HG02973 (cell line): ENCODE data around the gene EIF3A.
"Not testable (repeated sequence)": the region's sequence is repeated elsewhere in the genome, so short reads cannot be mapped to it uniquely, and the experiment has no call there.

Experiments
- ATAC-seq: cut with Tn5 transposase; IDR thresholded peaks from one replicate; pipeline ENCODE4 v1.9.1; 2021; ENCODE audit warnings: moderate library complexity; ENCODE audit not compliant: unreplicated experiment

Gene EIF3A

DNA sequence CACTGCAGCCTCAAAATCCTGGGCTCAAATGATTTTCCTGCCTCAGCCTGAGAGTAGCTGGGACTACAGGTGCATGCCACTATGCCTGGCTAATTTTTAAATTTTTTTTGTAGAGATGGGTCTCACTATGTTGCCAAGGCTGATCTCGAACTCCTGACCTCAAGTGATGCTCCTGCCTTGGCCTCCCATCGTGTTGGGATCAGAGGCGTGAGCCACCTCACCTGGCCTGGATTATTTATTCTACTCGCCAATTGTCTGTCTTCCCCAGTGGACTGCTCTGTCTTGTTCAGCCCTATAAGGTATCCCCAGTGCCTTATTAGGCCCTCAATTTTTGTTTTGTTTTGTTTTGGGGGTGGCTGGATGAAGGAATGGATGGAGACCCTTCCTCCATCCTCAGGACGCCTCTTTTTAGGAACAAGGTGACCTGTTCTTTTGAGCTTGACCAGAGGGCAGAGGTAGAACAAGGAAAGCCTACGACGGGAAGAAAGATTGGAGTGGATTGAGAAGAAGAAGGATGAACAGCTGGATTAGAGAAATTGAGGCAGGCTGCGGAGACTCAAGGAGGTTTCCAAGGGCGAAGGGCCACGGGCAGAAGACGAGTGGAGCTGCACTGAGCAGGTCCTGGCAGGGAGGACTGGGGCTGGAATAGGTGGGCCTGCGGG is 22.8 kb upstream of the EIF3A start:
- ATAC-seq, result no peak

DNA sequence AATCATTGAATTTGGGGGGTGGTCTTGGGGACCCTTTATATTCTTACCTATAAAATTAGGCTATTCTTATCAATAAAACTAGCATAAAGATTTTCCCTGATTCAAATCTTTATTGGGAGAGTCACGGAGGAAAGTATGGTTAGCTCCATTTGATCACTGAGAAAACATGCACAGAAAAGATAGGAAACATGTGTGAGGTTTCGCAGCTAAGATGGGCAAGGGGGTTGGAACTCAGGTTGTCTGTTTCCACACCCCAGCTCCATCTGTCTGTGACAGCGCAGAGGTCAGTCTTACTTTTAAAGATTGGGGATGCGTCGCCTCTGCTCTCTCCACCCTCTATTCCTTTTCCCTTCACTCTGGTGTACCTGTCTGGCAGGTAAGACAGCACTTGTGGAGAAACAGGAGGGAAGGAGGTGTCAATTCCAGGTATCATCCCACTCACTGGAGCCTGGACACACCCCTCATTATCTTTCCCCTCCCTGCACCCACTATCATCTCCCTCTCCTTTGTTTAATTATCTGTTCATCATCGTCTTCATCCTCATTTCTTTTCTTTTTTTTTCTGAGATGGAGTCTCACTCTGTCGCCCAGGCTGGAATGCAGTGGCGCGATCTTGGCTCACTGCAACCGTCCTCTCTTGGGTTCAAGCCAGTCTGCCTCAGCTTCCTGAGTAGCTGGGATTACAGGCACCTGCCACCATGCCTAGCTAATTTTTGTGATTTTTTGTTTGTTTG is 20.9 kb upstream of the EIF3A start:
- ATAC-seq, result no peak

- ATAC-seq, result no peak
Measured at GRCh38 chr10:119100434-119101238, 20.0 kb upstream of the EIF3A start.

GRCh38 chr10:119098576-119098975 is 18.0 kb upstream of the EIF3A start:
- ATAC-seq, result no peak

DNA sequence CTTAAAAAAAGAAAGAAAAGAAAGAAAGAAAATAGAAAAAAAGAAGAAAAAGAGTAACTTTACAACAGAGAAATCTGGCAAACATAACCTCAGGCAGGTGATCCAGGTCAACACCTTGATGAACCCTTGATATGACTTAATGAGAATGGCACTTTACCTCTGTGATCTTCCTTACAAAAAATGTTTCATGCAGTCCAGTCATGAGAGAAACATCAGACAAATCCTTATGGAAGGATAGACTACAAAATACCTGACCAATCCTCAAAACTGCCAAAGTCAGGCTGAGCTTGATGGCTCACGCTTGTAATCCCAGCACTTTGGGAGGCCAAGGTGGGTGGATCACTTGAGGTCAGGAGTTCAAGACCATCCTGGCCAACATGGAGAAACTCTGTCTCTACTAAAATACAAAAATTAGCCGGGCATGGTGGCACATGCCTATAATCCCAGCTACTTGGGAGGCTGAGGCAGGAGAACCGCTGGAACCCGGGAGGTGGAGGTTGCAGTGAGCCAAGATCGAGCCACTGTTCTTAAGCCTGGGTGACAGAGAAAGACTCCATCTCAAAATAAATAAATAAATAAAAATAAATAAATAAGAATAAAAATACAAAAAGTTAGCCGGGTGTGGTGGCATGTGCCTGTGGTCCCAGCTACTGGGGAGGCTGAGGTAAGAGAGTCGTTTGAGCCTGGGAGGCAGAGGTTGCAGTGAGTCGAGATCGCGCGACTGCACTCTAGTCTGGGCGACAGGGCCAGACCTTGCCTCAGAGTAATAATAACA is 16.2 kb upstream of the EIF3A start:
- ATAC-seq, result not testable (repeated sequence)

GRCh38 chr10:119095640-119096039 is 15.0 kb upstream of the EIF3A start:
- no peak for ATAC-seq

DNA sequence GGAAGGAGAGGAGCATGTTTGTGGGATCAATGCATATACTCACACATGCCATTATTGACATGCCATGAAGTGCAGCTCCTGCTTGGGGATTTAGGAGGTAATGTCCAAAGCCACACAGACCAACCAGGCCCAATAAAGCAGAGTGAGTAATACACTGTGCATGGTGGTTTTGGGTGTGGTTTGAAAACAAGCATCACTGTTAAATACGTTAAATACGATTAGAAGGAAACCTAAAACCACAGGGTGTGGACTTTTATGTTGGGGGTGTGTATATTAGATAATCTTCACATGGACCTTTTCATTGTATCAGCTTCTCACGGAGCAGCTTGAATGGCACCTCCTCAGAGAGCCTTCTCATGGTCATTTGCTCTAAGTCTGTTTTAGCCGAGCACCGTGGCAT is 10.4 kb upstream of the EIF3A start:
- ATAC-seq, result no peak

GRCh38 chr10:119090026-119090795 is 9.6 kb upstream of the EIF3A start:
- no peak for ATAC-seq

DNA sequence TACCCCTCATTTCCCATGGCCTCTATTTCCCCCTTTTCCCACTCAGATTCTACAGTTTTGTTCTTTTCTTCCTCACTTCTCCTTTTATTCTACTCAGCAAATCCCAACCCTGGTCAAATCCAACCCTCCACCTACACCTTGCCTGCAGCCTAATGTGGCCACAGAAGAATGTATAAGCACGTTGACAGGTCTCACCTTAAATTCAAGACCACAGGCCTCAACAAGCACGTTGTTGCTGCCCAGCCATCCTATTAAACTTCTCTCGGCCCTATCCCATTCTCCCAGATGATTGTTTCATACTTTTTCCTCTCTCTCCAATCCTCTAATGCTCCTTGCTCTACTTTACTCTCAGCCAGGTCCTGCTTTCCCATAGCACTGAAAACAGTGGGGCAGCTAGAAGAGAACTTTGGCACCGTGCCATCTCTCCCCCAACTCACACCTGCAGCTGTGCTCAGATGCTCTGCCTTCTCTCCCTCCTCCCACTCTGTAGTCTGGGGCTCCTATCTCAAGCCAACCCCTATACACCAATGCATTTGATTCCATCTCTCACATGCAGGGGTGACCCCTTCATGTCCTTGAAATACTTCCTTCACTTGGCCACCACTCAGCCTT is 6.8 kb upstream of the EIF3A start:
- no peak for ATAC-seq

DNA sequence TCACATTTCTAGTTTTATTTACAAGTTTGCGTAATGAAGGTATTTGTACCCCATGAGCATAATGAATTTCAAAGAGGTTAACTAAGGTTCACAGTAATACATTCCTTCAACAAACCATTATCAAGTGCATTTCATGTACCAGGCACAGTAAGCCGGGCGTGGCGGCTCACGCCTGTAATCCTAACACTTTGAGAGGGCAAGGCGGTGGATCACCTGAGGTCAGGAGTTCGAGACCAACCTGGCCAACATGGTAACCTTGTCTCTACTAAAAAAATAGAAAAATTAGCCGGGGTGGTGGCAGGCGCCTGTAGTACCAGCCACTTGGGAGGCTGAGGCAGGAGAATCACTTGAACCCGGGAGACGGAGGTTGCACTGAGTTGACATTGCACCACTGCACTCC is 4.3 kb upstream of the EIF3A start:
- no peak for ATAC-seq

GRCh38 chr10:119079599-119080520 is 757 bp downstream of the EIF3A start:
- ATAC-seq, result peak; percentile 59

- no peak for ATAC-seq
Measured at GRCh38 chr10:119078422-119079179, 2.0 kb downstream of the EIF3A start.

DNA sequence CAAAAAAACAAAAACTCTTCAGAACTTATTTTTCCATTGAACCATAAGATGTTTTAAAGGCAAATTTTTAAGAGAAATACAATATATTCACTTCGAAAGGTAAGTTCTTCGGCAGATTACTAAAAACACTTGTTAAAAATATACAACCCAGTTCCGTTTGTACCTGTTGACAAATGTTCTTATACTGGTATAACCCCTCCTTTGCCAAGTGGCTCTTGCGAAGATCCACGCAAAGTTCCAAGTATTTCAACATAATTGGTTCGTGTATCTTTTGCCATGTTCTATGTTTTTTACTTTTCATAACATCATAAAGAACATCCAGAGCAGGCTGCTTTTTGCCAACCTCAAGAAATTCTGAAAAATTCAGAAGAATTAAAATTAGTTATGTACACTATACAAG is 7.0 kb downstream of the EIF3A start:
- ATAC-seq, result no peak

DNA sequence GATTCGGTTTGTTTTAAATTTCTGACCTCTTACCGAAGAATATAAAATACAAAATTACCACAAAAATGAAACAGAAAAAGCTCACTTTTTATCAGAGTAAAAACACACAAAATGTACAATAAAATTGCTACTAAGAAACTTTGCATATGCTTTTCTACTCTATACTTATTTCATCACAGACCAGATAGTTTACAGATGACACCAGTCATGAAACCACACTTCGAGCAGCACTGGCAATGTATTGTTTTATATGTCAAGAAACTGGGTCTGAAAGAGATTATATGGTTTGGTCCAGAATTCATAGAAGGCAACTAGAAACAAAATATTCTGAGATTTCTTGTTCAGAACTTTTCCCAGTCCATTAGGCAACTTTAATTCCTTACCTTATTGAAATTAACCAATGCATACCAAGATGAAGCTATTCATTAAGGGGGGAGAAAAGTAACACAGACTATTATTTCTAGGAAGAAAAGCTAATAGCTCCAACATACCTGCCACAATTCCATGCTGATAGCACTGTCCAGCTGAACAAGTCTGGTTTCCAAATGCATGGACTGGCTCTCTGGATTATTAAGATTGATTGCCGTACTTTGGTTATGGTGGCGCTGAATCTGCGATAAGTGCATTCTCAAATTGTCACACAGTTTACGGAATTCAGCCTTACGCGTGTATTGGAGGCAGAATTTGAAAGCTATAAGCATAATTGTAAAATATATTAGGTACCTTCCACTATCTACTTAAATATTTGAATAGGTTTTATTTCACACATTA is 10.0 kb downstream of the EIF3A start:
- no peak for ATAC-seq

- ATAC-seq, result no peak
Measured at GRCh38 chr10:119061926-119062325, 18.7 kb downstream of the EIF3A start.

DNA sequence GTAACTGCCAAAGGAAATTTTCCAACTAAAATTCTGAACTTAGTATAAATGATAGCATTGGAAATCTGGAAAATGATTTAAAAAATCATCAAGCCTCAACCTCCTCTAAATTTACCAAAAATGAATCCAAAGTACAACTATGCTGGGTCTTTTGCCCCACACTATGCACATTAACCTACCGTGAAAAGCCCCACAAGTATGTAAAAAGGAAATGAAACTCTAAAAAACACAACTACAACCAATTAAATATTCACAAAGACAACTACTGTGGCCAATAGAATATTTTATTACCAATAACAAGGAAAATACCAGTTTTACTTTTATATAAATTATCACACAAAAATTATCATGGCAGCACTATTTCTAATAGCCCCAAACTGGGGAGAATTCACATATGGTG is 19.3 kb downstream of the EIF3A start:
- no peak for ATAC-seq

DNA sequence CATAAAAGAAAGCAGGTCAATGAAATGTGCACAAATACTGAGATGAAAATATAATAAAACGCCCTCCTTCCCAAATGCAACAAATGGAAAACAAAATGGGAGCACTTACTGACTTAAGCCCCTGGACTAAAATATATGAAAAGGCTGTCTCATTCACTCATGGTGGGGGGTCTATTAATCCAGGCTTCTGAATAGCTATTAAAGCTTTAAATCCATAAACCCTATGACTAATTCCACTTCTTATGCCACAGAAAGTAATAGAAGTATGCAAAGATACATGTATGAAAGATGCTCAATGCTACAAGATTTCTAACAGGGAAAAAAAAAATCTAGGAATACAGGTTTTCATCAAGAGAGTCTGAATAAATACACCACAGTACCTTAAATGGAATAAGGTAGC is 20.5 kb downstream of the EIF3A start:
- no peak for ATAC-seq
